Measurements from ENCODE around the gene JAG2.

The JAG2 gene

DNA sequence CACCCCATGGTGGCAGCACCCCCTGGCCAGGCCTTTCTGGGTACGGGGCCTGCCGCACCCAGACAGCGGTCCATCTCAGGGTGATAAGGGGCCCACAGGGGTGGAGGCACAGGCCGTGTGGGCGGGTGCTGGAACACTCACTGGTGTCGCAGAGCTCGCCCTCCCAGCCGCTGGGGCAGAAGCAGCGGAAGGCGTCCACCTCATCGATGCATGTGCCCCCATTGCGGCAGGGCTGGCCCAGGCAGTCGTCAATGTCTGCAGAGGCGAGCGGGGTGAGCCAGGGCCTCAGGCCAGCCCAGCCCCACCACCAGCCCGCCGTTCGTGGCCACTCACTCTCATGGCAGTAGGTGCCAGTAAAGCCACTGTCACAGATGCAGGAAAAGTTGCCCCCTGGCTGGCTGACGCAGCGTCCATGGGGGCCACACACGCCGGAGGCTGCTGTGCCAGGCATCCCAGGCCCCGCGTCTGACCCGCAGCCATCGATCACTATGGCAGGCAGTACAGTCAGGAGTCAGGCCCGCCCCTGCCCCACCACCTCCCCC lies 19.9 kb downstream of the JAG2 start:
- DNase-seq: no peak
- Mint-ChIP-seq H3K27ac (no peak overlapping the region), H3K9me3 (no peaks in the 10 kb centered on the region), H3K4me1 (ENCODE audit: low read depth) (no peaks in the 10 kb centered on the region), H3K27me3 (no peaks in the 10 kb centered on the region), H3K36me3 (ENCODE audit: low read depth) (no peaks in the 10 kb centered on the region), H3K4me3 (no peak overlapping the region)

DNA sequence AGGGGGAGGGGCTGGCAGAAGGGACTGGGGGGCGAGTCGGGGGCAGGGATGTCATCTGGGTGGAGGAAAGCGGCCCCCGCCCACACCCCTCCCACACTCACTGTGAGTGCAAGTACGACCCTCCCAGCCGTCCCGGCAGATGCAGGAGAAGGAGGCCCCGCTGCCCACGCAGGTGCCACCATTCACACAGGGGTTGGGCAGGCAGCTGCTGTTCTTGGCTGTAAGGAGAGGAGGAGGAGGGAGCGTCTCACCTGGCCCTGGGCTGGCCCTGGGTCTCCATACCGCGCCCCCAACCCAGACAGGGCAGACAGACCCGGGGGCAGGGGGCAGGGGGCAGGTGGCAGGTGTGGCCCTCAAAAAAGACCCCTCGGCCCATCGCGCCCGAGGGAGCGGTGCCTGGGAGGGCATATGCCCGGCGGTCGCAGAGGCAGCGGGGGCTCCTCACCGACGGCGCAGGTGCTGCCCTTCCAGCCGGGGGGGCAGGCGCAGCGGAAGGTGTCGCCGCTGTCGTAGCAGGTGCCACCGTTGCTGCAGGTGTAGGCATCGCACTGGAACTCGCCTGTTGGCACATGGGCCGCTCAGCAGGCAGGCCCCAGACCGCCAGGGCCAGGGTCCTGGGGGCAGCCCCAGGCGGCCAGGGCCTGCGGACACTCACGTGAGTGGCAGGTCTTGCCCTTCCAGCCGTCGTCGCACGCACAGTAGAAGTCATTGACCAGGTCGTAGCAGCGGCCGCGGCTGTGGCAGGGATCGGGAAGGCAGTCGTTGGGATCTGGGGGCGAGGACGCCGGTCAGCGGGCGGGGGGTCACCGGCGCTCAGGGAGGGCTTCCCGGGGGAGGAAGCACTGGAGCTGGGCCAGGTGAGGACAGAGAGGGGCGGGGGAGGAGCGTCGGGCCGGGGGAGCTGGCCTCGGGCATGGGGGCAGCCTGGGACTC lies 20.6 kb downstream of the JAG2 start:
- DNase-seq: no peak
- H3K4me3 Mint-ChIP-seq: no peak overlapping the region
- H3K4me1 Mint-ChIP-seq (ENCODE audit: low read depth): no peaks in the 10 kb centered on the region
- H3K27ac Mint-ChIP-seq: no peak overlapping the region
- H3K36me3 Mint-ChIP-seq (ENCODE audit: low read depth): no peaks in the 10 kb centered on the region
- H3K27me3 Mint-ChIP-seq: no peaks in the 10 kb centered on the region
- no peaks in the 10 kb centered on the region for H3K9me3 Mint-ChIP-seq

GRCh38 chr14:105146976-105147635 lies 21.5 kb downstream of the JAG2 start:
- Mint-ChIP-seq H3K4me3 (no peak overlapping the region), H3K9me3 (no peaks in the 10 kb centered on the region), H3K27ac (no peak overlapping the region), H3K4me1 (ENCODE audit: low read depth) (no peaks in the 10 kb centered on the region), H3K27me3 (no peaks in the 10 kb centered on the region), H3K36me3 (ENCODE audit: low read depth) (no peaks in the 10 kb centered on the region)
- DNase-seq: no peak

GRCh38 chr14:105146181-105146975 lies 22.2 kb downstream of the JAG2 start:
- DNase-seq: no peak

GRCh38 chr14:105145381-105146180 lies 23.0 kb downstream of the JAG2 start:
- Mint-ChIP-seq H3K36me3 (ENCODE audit: low read depth) (no peaks in the 10 kb centered on the region), H3K27ac (no peak overlapping the region), H3K4me3 (no peak overlapping the region), H3K9me3 (no peaks in the 10 kb centered on the region), H3K27me3 (no peaks in the 10 kb centered on the region), H3K4me1 (ENCODE audit: low read depth) (no peaks in the 10 kb centered on the region)
- DNase-seq: no peak

More at GRCh38 chr14:105146181-105146975, 22.2 kb downstream of the JAG2 start:
- H3K36me3 Mint-ChIP-seq (ENCODE audit: low read depth): no peaks in the 10 kb centered on the region
- H3K27ac Mint-ChIP-seq: no peak overlapping the region
- no peaks in the 10 kb centered on the region for H3K4me1 Mint-ChIP-seq (ENCODE audit: low read depth)
- no peaks in the 10 kb centered on the region for H3K27me3 Mint-ChIP-seq
- H3K4me3 Mint-ChIP-seq: no peak overlapping the region
- H3K9me3 Mint-ChIP-seq: no peaks in the 10 kb centered on the region

DNA sequence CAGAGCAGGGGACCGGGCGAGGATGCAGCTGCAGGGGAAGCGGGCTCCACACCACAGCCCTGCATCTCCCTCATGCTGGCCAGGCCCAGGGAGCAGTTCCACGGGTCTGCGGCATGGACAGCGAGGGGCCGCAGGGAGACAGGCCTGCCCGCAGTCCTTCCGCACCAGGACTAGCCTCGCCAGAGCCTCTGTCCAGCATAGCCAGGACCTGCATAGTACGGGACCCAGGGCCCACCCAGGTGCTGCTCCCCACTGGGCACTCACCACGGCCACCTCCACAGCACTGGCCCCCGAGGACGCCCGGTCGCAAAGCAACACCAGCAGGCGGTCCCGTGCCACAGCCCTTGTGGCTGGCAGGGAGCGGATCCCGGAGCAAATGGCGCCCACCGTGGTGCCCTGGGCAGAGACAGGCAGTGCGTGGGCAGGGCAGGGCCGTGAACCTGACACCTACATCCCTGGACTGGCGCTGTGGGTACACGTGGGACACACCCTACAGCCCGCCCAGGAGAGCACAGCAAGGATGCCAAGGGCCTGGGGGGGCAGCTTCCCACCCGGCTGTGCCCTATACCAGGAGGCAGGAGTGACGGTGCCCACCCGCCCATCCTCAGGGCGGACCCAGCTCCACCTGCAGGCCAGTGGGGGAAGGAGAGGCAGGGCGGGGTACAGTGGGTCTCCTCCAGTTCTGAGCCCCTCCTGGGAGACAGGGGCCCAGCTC lies 23.8 kb downstream of the JAG2 start:
- Mint-ChIP-seq H3K27ac (no peak overlapping the region), H3K27me3 (no peaks in the 10 kb centered on the region)
- DNase-seq: no peak

DNA sequence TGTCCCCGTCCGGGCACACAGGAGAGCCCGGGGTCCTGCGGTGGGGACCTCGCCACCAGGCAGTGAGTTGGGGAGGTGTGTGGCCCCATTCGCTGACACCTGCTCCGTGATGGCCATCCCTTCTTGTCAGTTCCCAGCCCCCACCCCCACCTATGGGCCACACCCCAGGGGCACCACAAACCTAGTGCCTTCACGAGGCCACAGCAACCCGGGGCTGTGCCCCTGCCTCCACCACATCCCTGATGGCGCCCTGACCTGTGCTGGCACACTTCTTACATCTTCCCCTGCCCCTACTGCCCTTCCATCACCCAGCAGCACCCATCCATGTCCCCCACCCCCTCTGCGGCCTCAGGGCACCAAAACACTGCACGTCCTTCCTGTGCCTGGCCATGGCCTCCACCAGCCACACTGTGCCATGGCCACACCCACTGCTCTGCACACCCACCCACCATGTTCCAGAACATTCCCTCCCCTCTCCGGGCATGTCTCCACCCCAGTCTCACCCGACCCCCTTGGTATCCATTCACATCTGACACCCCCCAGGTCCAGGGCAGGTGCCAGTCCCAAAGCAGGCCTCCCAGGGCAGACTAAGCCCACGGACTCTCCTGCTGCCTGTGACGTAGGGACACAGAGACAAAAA lies 24.4 kb downstream of the JAG2 start:
- Mint-ChIP-seq H3K27me3 (no peaks in the 10 kb centered on the region), H3K4me1 (ENCODE audit: low read depth) (no peaks in the 10 kb centered on the region), H3K36me3 (ENCODE audit: low read depth) (no peaks in the 10 kb centered on the region), H3K27ac (no peak overlapping the region), H3K4me3 (no peak overlapping the region), H3K9me3 (peaks cover 3% of the 10 kb centered on the region)
- no peak for DNase-seq

More for the DNA sequence above, 23.8 kb downstream of the JAG2 start:
- Mint-ChIP-seq H3K9me3 (peaks cover 3% of the 10 kb centered on the region), H3K4me1 (ENCODE audit: low read depth) (no peaks in the 10 kb centered on the region), H3K4me3 (no peak overlapping the region), H3K36me3 (ENCODE audit: low read depth) (no peaks in the 10 kb centered on the region)

- no peak for DNase-seq
- no peak overlapping the region for H3K27ac Mint-ChIP-seq
- H3K27me3 Mint-ChIP-seq: no peaks in the 10 kb centered on the region
- peaks cover 3% of the 10 kb centered on the region for H3K9me3 Mint-ChIP-seq
- no peaks in the 10 kb centered on the region for H3K36me3 Mint-ChIP-seq (ENCODE audit: low read depth)
- no peaks in the 10 kb centered on the region for H3K4me1 Mint-ChIP-seq (ENCODE audit: low read depth)
- H3K4me3 Mint-ChIP-seq: no peak overlapping the region
These were observed 25.0 kb downstream of the JAG2 start for GRCh38 chr14:105143451-105144025.

DNA sequence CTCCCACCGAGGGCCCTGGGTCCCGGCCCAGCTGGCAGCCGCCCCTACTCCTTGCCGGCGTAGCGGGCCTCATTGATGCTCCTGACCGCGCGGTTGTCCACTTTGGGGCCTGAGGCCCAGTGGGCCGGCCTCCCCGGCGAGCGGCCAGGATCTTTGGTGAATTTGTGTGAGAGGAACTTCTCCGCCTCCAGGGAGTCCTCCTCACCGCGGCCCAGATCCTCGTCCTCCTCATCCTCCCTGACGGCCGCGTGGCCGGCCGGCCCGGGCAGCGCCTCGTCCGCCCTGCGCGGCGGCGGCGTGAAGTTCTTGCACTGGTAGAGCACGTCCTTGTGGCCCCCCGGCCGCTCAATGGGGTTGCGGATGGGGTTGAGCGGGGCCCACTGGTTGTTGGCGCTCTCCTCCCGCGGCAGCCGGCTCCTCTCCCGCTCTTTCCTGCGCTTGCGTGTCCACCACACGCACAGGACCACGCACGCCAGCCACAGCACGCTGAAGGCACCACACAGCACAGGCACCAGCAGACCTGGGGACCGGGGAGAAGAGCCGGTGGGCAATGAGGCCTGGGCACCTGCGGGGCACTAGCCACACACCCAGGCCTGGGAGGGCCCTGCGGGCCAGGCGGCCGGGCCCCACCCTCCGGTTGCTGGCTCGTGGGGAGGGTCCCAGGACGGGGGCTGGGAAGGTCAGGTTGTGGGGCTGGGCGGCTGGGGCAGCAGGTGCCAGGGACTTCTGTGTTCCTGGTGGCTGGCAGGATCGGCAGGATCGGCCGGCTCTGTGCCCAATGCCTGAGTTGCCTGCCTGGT lies 25.7 kb downstream of the JAG2 start:
- Mint-ChIP-seq H3K27ac (no peak overlapping the region), H3K27me3 (no peaks in the 10 kb centered on the region), H3K4me1 (ENCODE audit: low read depth) (no peaks in the 10 kb centered on the region), H3K36me3 (ENCODE audit: low read depth) (no peaks in the 10 kb centered on the region), H3K4me3 (no peak overlapping the region), H3K9me3 (peaks cover 3% of the 10 kb centered on the region)
- no peak for DNase-seq

GRCh38 chr14:105141486-105142281 lies 26.9 kb downstream of the JAG2 start:
- Mint-ChIP-seq H3K9me3 (peaks cover 3% of the 10 kb centered on the region), H3K27ac (no peak overlapping the region), H3K4me3 (no peak overlapping the region), H3K4me1 (ENCODE audit: low read depth) (no peaks in the 10 kb centered on the region), H3K27me3 (no peaks in the 10 kb centered on the region), H3K36me3 (ENCODE audit: low read depth) (no peaks in the 10 kb centered on the region)
- DNase-seq: no peak

- Mint-ChIP-seq H3K36me3 (ENCODE audit: low read depth) (no peaks in the 10 kb centered on the region), H3K27ac (no peak overlapping the region), H3K9me3 (peaks cover 3% of the 10 kb centered on the region), H3K4me1 (ENCODE audit: low read depth) (no peaks in the 10 kb centered on the region), H3K4me3 (no peak overlapping the region), H3K27me3 (no peaks in the 10 kb centered on the region)
- no peak for DNase-seq
These were observed 27.6 kb downstream of the JAG2 start for GRCh38 chr14:105141026-105141425.

Data from activated T-cell treated with anti-CD3 and anti-CD28 coated beads, Interleukin-2, amount 50 U/mL, for 24 hours (primary cell).